IMR-90 (cell line): Measurements from ENCODE around the gene CCND1. TPM values are rescaled to one million over a fixed set of nuclear protein-coding genes. Genes with fewer than 3 reads are reported as not detected.

ENCODE experiments used
- ATAC-seq: fragments of 200-7000 bp; cut with Tn5 transposase; 2 replicates; pipeline ENCODE4 v1.9.1; 2020; ENCODE audit warnings: low read depth, mild to moderate bottlenecking, moderate library complexity
- BruUV-seq: library from RNA; stranded (reverse); fragments of 400-500 nt; replicated peaks from 2 replicates; lab custom pipeline; 2021; lab: Mats Ljungman, UMichigan
- CTCF ChIA-PET: fragments of 300-600 bp; formaldehyde crosslinking; extraction: SDS; loops from one replicate; lab custom pipeline; 2021; ENCODE audit warnings: antibody characterized with exemption; lab: Yijun Ruan, JAX
- POLR2A ChIA-PET: fragments of 300-600 bp; sonication (Branson Sonifier 250); formaldehyde crosslinking; loops from one replicate; lab custom pipeline; 2022; ENCODE audit warnings: antibody characterized with exemption; ENCODE audit not compliant: unreplicated experiment; lab: Charles Lee
- DNase-seq: peaks from one replicate; pipeline ENCODE4 v3.0.0; 2013
- H2AFZ ChIP-seq: replicated peaks from 2 replicates; pipeline ENCODE3; 2013; ENCODE audit warnings: low read length, mild to moderate bottlenecking; ENCODE audit not compliant: poor library complexity
- H2AK5ac ChIP-seq: 2 replicates; pipeline ENCODE4 v1.6.1; 2013; ENCODE audit warnings: low read depth, low read length, inconsistent platforms
- H2AK9ac ChIP-seq: replicated peaks from 2 replicates; pipeline ENCODE3; 2013; ENCODE audit warnings: mild to moderate bottlenecking, low read depth, low read length, moderate library complexity; ENCODE audit not compliant: poor library complexity
- H2BK120ac ChIP-seq: 2 replicates; pipeline ENCODE4 v1.6.1; 2013; ENCODE audit warnings: low read depth, low read length, inconsistent platforms
- H2BK15ac ChIP-seq: 3 replicates; pipeline ENCODE4 v1.6.1; 2013; ENCODE audit warnings: low read depth, low read length, inconsistent platforms
- H2BK20ac ChIP-seq: 2 replicates; pipeline ENCODE4 v1.6.1; 2013; ENCODE audit warnings: low read depth, mild to moderate bottlenecking, inconsistent platforms, low read length, moderate library complexity
- H2BK5ac ChIP-seq: 2 replicates; pipeline ENCODE4 v1.6.1; 2013; ENCODE audit warnings: mild to moderate bottlenecking, low read depth, low read length, inconsistent platforms; ENCODE audit not compliant: poor library complexity, severe bottlenecking
- H3K14ac ChIP-seq: replicated peaks from 2 replicates; pipeline ENCODE4 v1.6.1; 2013; ENCODE audit warnings: low read depth, low read length, inconsistent platforms
- H3K18ac ChIP-seq: 2 replicates; pipeline ENCODE4 v1.6.1; 2013; ENCODE audit warnings: low read depth, low read length, control low read depth
- H3K23ac ChIP-seq: 2 replicates; pipeline ENCODE4 v1.6.1; 2013; ENCODE audit warnings: low read depth, low read length, inconsistent platforms
- H3K27ac ChIP-seq: 2 replicates; pipeline ENCODE4 v1.5.1; 2013; ENCODE audit warnings: mild to moderate bottlenecking, control low read depth, low read length; ENCODE audit not compliant: insufficient read depth
- H3K27me3 ChIP-seq: 2 replicates; pipeline ENCODE4 v1.6.1; 2013; ENCODE audit warnings: low read length; ENCODE audit not compliant: control insufficient read depth, insufficient read depth
- H3K36me3 ChIP-seq: 2 replicates; pipeline ENCODE4 v1.6.1; 2013; ENCODE audit warnings: low read length, mixed read lengths; ENCODE audit not compliant: control insufficient read depth, insufficient read depth
- H3K4ac ChIP-seq: 2 replicates; pipeline ENCODE4 v1.6.1; 2013; ENCODE audit warnings: low read depth, low read length, inconsistent platforms
- H3K4me1 ChIP-seq: 2 replicates; pipeline ENCODE4 v1.6.1; 2013; ENCODE audit warnings: low read length, mixed read lengths; ENCODE audit not compliant: control insufficient read depth, insufficient read depth
- H3K4me2 ChIP-seq: 2 replicates; pipeline ENCODE4 v1.6.1; 2013; ENCODE audit warnings: low read depth, mild to moderate bottlenecking, control low read depth, low read length, moderate library complexity
- H3K4me3 ChIP-seq: 2 replicates; pipeline ENCODE4 v1.5.1; 2013; ENCODE audit warnings: low read depth, mild to moderate bottlenecking, control low read depth, low read length, moderate library complexity; ENCODE audit not compliant: insufficient read depth
- H3K56ac ChIP-seq: 2 replicates; pipeline ENCODE4 v1.6.1; 2013; ENCODE audit warnings: low read length, inconsistent platforms; ENCODE audit not compliant: insufficient read depth; ENCODE audit errors: extremely low read depth
- H3K79me1 ChIP-seq, 2 experiments: 2 replicates each; pipeline ENCODE4 v1.6.1; 2013; ENCODE audit warnings: low read length in 2 of 2, inconsistent platforms in 1 of 2, low read depth in 1 of 2
- H3K9ac ChIP-seq: 2 replicates; pipeline ENCODE4 v1.6.1; 2013; ENCODE audit warnings: low read depth, low read length, control low read depth
- H3K9me1 ChIP-seq: 2 replicates; pipeline ENCODE4 v1.6.1; 2013; ENCODE audit warnings: low read length, inconsistent platforms; ENCODE audit not compliant: insufficient read depth
- H3K9me3 ChIP-seq: 2 replicates; pipeline ENCODE4 v1.6.1; 2013; ENCODE audit warnings: low read length; ENCODE audit not compliant: control insufficient read depth, insufficient read depth
- H4K20me1 ChIP-seq: 2 replicates; pipeline ENCODE4 v1.6.1; 2013; ENCODE audit warnings: low read length, inconsistent platforms; ENCODE audit not compliant: insufficient read depth
- H4K5ac ChIP-seq: 2 replicates; pipeline ENCODE4 v1.6.1; 2013; ENCODE audit warnings: mild to moderate bottlenecking, low read depth, low read length, control low read depth
- H4K8ac ChIP-seq, 2 experiments: 2 replicates each; pipeline ENCODE4 v1.6.1; 2013; ENCODE audit warnings: low read depth in 2 of 2, low read length in 2 of 2, control low read depth in 1 of 2, inconsistent platforms in 1 of 2
- H4K91ac ChIP-seq: 2 replicates; pipeline ENCODE4 v1.6.1; 2013; ENCODE audit warnings: low read depth, low read length, inconsistent platforms; ENCODE audit not compliant: insufficient read depth
- BHLHE40 ChIP-seq: fragments of 150-350 bp; IDR thresholded peaks from 2 replicates; pipeline ENCODE4 v1.6.1; 2016; ENCODE audit warnings: mild to moderate bottlenecking, low read depth, low read length
- CEBPB ChIP-seq: IDR thresholded peaks from 2 replicates; pipeline ENCODE4 v1.6.1; 2012; ENCODE audit warnings: low read depth, low read length, improper control_type of control experiment
- CHD1 ChIP-seq: IDR thresholded peaks from 2 replicates; pipeline ENCODE4 v1.6.1; 2012; ENCODE audit warnings: low read depth, low read length, improper control_type of control experiment
- CTCF ChIP-seq: conservative IDR thresholded peaks from 2 replicates; pipeline ENCODE4 v1.5.1; 2012; ENCODE audit warnings: mild to moderate bottlenecking, low read depth, low read length, improper control_type of control experiment
- MAZ ChIP-seq: IDR thresholded peaks from 2 replicates; pipeline ENCODE4 v1.6.1; 2012; ENCODE audit warnings: low read depth, mild to moderate bottlenecking, low read length, improper control_type of control experiment, moderate library complexity, borderline replicate concordance
- NFE2L2 ChIP-seq: fragments of 150-350 bp; IDR thresholded peaks from 2 replicates; pipeline ENCODE4 v1.6.1; 2016; ENCODE audit warnings: low read depth, mild to moderate bottlenecking, low read length
- POLR2A ChIP-seq: IDR thresholded peaks from 2 replicates; pipeline ENCODE4 v1.6.1; 2012; ENCODE audit warnings: mild to moderate bottlenecking, low read depth, low read length
- RAD21 ChIP-seq: IDR thresholded peaks from 2 replicates; pipeline ENCODE4 v1.6.1; 2012; ENCODE audit warnings: low read length, improper control_type of control experiment
- RCOR1 ChIP-seq: IDR thresholded peaks from 2 replicates; pipeline ENCODE4 v1.6.1; 2012; ENCODE audit warnings: mild to moderate bottlenecking, low read length, improper control_type of control experiment; ENCODE audit not compliant: insufficient replicate concordance
- SMC3 ChIP-seq: fragments of 150-350 bp; IDR thresholded peaks from 2 replicates; pipeline ENCODE4 v1.6.1; 2016; ENCODE audit warnings: low read depth, mild to moderate bottlenecking, antibody characterized with exemption, low read length, moderate library complexity
- USF2 ChIP-seq: fragments of 150-350 bp; IDR thresholded peaks from 2 replicates; pipeline ENCODE4 v1.6.1; 2017; ENCODE audit warnings: mild to moderate bottlenecking, antibody characterized with exemption, low read length, low read depth
- WGBS, 2 experiments: methylation state at CpG; one replicate each; pipeline versions ENCODE4 v1.1.5 to v1.1.7; 2013; ENCODE audit warnings: missing lambda C conversion rate in 2 of 2; ENCODE audit not compliant: insufficient read length in 1 of 2; ENCODE audit errors: extremely low coverage in 2 of 2; 5-methylcytosine and 5-hydroxymethylcytosine counted together
- dilution Hi-C: fragments of 300-500 bp; cut with HindIII; formaldehyde crosslinking; loops from one replicate; pipeline ENCODE4 v1.14.3; 2018; ENCODE audit warnings: low sequenced_read_pairs; ENCODE audit not compliant: unreplicated experiment
- in situ Hi-C: fragments of 300-500 bp; cut with MboI; formaldehyde crosslinking; loops from 3 replicates; pipeline ENCODE4 v1.14.3; 2019; ENCODE audit warnings: low sequenced_read_pairs, inconsistent platforms, mixed read lengths
- intact Hi-C: fragments of 100-400 bp; cut with micrococcal nuclease; formaldehyde crosslinking; loops from 2 replicates; pipeline ENCODE4 v1.10.0; 2022
- polyA plus RNA-seq, 3 experiments: library from polyadenylated mRNA; depleted of rRNA; stranded (reverse); fragments of >200 nt; gene quantifications; 2 replicates each; pipeline ENCODE4 v1.2.3, GENCODE V29; 2012; ENCODE audit warnings: low replicate concordance in 1 of 3
- total RNA-seq: library from RNA; depleted of rRNA; stranded (reverse); fragments of >200 nt; gene quantifications from 2 replicates; pipeline ENCODE4 v1.2.3, GENCODE V29; 2012

Gene CCND1
- total and polyA plus RNA-seq, 2 of the 4 experiments (the other 2 are of a cell fraction) = 481 to 748 TPM

- no peak overlapping the region for H2BK5ac ChIP-seq
- no peak overlapping the region for H2BK15ac ChIP-seq
- H3K9me3 ChIP-seq = no peaks in the 10 kb centered on the region
- H3K9me1 ChIP-seq = no peaks in the 10 kb centered on the region
- H3K23ac ChIP-seq = no peak overlapping the region
- H3K4me3 ChIP-seq = no peak overlapping the region
- no peak overlapping the region for H4K5ac ChIP-seq
- H2AK9ac ChIP-seq = no peak overlapping the region
- no peak for ATAC-seq
- dilution Hi-C loops (no loop called here), intact Hi-C loops (no loop called here), in situ Hi-C loops (loop anchor here (25.0 kb wide), 2 partner anchors 726 to 1051 kb away; no protein-coding TSS in a partner anchor)
- no peak overlapping the region for H3K18ac ChIP-seq
- DNase-seq = no peak
- no peak overlapping the region for H3K27ac ChIP-seq
- peaks cover 30% of the 10 kb centered on the region for H3K36me3 ChIP-seq
- no peak overlapping the region for H4K8ac ChIP-seq
- H3K56ac ChIP-seq = no peak overlapping the region
- no peak overlapping the region for H3K14ac ChIP-seq
- no peak overlapping the region for H2BK20ac ChIP-seq
- H3K9ac ChIP-seq = no peak overlapping the region
- peaks cover 5 to 28% of the 10 kb centered on the region in 2 experiments; a peak in 3 of 4 replicates for H3K79me1 ChIP-seq
- TF ChIP-seq CEBPB (no peak), USF2 (no peak), RAD21 (no peak), CHD1 (no peak), SMC3 (no peak), BHLHE40 (no peak), POLR2A (no peak), RCOR1 (no peak), CTCF (no peak), NFE2L2 (no peak), MAZ (no peak)
- H4K20me1 ChIP-seq = peaks cover 4% of the 10 kb centered on the region; the same call in 1 of the 2 replicates
- POLR2A ChIA-PET = no interaction called here
- WGBS, 2 experiments = 94% methylated on average over 8 of the region's 13 CpGs; no CpG with 5 or more reads in 1 of the 2 experiments
- CTCF ChIA-PET = no interaction called here
- no peak overlapping the region for H3K4me2 ChIP-seq
- H3K4ac ChIP-seq = no peak overlapping the region
- no peaks in the 10 kb centered on the region for H3K27me3 ChIP-seq
- H2BK120ac ChIP-seq = no peak overlapping the region
- no peak overlapping the region for H4K91ac ChIP-seq
- H2AFZ ChIP-seq = no peak overlapping the region
- no peak overlapping the region for H2AK5ac ChIP-seq
- H3K4me1 ChIP-seq = peaks cover 8% of the 10 kb centered on the region; the same call in 1 of the 2 replicates
- no TSS peak for BruUV-seq
These were observed 21.9 kb downstream of the CCND1 start for GRCh38 chr11:69662806-69663205.
